EH (cell line): ENCODE results near the gene MAP2K5.
"Not testable (repeated sequence)": the region's sequence is repeated elsewhere in the genome, so short reads cannot be mapped to it uniquely, and the experiment has no call there.

Source experiments
- DNase-seq: peaks from one replicate; pipeline ENCODE4 v3.0.0-alpha.2; 2015; ENCODE audit warnings: low read depth

MAP2K5 gene

DNA sequence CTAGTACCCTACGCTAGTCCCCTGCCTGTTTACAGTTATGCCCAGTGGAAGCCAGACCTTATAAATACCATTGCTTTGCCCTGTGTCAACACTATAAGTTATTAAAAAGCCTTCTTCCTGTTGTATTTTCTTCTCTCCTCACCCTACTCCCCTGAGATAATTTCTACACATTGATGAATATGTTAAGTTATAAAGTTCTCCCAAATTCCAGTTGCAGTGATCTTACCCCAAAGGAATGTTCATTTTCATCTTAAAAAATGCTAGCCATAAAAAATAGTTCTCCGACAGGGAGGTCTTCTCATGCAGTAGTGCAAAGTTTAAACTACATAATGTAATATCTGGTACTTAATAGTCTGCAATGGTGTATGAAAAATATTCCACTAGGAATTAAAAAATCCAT, 58.6 kb downstream of the MAP2K5 start:
- peak; percentile 65 for DNase-seq

DNA sequence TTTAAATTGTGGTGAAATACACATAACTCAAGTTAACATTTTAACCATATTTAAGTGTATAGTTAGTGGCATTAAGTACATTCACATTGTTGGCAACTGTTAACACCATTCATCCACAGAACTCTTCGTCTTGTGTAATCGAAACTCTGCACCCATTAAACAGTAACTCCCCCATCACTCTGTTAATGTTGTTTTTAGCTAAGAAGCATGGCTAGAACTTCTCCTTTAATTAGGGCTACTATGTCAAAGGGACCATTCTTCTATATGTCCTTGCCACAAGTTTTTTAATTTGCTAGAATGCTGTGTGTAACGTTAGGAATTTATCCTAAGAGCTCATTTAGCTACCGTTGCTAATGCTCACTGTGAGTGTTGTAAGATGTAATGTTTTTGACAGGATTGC, 60.6 kb downstream of the MAP2K5 start:
- no peak for DNase-seq

DNA sequence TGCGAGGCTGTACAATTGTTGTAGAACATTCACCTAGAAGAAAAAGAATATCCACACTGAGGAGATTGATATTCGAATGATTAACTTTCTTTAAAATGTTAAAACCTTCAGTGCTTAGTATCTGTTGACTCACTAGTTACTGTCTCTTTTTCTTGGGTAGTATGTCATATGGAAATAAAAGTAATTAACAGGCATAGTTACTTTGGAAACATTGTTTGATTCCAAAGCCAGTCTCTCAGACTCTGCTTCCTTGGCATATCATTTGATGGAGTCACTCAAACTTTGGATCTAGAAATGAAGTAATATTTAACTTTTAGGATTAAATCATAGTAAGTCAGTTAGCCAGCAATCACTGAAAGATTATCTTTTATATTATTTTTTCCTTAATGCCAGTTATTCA, 63.4 kb downstream of the MAP2K5 start:
- DNase-seq, result no peak

GRCh38 chr15:67606742-67607141, 64.2 kb downstream of the MAP2K5 start:
- DNase-seq, result no peak

DNA sequence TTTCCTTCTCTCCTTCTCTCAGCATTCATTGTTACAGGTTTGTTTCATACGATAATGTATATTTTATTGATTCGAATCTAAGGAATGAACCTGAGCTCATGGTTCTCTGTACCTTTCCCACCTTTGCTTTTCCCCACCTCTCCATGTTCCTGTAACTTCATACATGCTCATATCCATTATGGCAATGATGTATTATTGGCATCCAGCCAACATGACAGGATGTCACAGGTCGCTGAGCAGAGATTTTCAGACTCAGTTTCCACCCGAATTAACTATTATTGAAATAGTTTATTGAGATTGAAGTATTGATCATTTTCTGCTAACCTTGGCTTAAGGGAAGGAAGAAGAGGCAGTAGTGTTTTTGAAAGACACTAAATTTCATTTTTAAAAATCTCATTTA, 64.8 kb downstream of the MAP2K5 start:
- no peak for DNase-seq

DNA sequence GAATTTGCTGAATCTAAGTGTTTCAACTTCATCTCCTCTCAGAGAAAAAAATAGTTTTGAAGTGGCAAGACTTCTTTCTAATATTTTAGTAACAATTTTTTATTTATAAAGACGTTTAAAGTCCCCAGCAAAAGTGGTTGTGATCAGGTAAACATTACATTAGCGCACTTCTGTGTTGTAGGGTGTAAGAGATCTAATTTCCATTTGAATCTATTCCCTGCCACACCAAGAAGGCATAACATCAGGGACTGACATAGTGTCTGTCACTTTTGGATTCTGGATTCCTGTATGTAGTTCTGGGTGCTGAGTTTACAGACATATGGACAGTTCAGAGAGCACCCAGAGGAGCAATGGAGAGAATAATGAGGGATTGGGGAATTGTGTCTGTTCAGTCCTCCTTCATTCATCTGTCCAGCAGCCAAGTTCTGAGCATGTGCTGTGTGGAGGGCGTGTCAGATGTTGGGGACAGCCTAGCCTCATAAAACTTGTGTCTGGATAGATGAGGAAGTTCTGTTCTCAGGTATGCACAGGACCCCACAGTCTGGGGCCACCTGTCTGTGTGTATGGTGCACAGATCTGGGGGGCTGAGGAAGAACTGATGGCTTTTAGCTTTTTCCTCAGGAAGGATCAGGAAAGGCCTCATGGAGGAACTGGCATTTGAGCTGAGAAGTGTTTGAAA, 65.6 kb downstream of the MAP2K5 start:
- no peak for DNase-seq

- DNase-seq, result no peak
These were observed 66.1 kb downstream of the MAP2K5 start for GRCh38 chr15:67608638-67608959.

DNA sequence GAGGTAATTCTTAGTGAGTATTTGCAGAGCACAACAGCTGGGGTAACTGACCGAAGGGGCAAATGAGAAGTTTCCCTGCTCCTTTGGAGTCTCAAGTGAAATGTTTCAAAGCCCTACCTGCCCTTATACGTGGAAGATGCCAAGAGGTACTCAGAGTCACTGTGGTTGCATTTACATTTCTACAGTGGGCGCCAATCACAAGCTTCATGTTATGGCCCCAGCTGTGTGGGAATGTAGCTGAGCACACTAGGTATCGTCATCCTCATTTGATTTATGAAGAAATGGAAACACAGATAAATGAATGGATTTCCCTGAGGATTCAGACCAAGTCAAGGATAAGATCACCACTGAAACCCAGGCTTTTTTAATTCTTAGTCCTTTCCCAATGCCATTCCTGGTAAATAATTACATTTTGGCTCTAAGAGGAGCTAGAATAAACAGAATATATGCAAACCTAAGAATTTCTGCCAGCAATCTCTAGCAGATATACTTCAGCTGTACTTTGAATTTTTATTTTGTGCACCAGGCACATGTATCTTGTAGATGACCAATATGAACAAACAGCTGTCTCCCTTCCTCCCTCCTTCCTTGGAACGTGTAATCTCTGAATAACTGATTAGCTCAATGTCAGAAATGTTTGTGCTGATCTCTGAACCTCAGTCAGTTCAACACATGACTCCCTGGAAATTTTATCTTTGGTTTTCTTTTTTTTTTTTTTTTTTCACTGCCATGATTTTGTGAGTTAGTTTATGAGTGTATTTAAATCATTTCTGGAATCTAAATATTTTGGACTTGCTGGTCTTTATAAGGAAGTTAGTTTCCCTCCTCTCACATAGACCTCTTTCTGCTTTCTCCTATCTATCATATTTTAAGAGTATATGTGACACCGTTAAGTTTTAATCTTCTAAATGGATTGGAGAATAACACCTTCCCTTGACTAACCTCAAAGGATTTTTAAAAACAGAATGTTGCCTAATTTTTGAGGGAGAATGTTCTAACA, 69.2 kb downstream of the MAP2K5 start:
- DNase-seq, result no peak

- DNase-seq, result no peak
These were observed 70.7 kb downstream of the MAP2K5 start for GRCh38 chr15:67613211-67613610.

DNA sequence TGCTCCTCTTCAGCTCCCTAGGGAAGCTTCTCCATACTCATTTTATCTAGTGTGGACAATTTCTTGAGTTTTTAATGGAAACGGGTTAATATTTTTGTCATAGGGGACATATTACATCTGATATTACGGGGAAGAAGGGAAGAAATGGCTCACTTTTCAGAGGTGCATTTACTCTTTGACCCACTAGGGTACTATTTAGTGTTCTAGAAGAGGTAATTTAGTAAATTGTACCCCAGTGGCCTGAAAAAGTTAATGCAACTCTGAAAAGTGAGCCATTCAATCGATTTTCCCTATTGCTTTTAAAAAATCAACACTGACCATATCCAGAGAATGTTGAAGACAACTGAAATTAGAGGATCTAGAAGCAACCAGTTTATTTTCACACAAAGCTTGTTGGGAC, 71.2 kb downstream of the MAP2K5 start:
- DNase-seq, result no peak

GRCh38 chr15:67615131-67615534, 72.6 kb downstream of the MAP2K5 start:
- DNase-seq, result not testable (repeated sequence)

- DNase-seq, result no peak
These were observed 75.8 kb downstream of the MAP2K5 start for GRCh38 chr15:67618297-67618696.

GRCh38 chr15:67622110-67622509, 79.6 kb downstream of the MAP2K5 start:
- DNase-seq, result no peak

GRCh38 chr15:67632261-67632660, 89.8 kb downstream of the MAP2K5 start:
- no peak for DNase-seq

DNA sequence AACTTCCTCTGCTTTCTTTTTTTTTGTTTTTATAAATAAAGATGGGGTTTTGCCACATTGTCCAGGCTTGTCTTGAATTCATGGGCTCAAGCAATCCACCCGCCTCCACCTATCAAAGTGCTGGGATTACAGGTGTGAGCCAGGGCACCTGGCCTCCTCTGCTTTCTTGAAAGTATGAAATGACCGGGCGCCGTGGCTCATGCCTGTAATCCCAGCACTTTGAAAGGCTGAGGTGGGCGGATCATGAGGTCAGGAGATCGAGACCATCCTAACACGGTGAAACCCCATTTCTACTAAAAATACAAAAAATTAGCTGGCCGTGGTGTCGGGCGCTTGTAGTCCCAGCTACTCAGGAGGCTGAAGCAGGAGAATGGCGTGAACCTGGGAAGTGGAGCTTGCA, 93.4 kb downstream of the MAP2K5 start:
- DNase-seq, result not testable (repeated sequence)

DNA sequence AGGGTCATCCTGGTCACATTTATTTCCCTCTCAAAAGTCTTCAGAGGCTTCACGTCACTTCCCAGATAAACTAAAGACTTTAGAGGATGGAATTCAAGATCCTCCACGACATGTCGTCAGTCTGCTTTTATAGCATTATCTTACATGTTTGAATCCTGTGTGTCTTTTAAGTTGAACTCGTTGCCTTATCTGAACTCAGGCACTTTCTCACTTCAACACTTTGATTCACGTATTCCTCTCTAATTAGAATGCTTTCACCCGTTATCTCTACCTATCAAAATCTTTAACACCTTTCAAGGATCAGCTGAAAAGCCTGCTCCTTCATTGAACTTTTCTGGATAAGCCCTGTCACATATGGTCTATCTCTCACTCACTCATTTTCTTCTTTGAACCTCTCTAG, 97.1 kb downstream of the MAP2K5 start:
- DNase-seq, result no peak

- no peak for DNase-seq
These were observed 99.0 kb downstream of the MAP2K5 start for GRCh38 chr15:67641453-67641852.

DNA sequence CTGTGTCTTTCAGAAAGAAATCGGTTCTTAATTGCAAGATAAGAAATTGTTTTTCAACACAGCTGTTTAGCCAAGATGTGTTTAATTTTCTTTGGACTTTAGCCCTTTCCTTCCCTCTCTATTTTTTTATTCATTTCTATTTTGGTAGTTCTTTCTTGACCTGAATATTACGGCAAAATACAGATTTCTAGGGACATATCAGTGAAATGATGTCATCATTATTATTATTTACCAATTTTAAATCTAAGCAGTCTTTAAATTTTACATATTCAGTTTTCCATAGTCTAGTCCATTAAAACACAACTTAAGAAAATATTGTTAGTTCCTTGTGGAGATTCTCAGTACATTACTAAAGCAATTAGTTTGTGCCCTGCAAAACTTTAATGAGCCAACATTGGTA, 104.3 kb downstream of the MAP2K5 start:
- no peak for DNase-seq

DNA sequence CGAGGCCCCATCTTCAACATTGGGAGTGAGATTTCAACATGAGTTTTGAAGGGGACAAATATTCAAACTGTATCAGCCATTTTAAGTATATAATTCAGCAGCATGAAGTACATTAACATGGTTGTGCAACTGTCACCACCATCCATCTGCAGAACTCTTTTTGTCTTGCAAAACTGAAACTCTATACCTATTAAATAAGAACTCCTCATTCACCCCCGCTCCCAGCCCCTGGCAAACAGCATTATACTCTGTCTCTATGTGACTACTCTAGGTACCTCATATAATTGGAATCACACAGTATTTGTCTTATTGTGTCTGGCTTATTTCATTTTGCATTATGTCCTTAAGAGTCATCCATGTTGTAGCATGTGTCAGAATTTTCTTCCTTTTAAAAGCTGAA, 110.1 kb downstream of the MAP2K5 start:
- no peak for DNase-seq

DNA sequence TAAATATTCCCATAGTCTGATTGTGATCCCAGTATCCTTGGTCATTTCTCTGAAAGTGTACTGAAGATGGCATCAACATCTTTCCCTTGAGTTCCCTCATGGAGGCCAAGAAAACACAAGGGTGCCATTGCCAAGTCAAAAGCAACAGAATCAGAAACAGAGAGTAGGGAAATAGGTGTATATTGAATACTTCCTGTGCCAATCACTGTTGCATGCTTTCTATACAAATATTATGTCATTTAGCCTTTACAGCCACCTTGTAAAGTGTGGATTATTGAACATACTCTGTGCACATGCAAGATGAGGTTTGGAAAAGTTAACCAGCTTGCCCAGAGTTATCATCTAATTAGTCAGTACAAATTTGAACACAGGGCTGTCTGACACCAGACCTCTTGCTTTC, 117.9 kb downstream of the MAP2K5 start:
- no peak for DNase-seq

DNA sequence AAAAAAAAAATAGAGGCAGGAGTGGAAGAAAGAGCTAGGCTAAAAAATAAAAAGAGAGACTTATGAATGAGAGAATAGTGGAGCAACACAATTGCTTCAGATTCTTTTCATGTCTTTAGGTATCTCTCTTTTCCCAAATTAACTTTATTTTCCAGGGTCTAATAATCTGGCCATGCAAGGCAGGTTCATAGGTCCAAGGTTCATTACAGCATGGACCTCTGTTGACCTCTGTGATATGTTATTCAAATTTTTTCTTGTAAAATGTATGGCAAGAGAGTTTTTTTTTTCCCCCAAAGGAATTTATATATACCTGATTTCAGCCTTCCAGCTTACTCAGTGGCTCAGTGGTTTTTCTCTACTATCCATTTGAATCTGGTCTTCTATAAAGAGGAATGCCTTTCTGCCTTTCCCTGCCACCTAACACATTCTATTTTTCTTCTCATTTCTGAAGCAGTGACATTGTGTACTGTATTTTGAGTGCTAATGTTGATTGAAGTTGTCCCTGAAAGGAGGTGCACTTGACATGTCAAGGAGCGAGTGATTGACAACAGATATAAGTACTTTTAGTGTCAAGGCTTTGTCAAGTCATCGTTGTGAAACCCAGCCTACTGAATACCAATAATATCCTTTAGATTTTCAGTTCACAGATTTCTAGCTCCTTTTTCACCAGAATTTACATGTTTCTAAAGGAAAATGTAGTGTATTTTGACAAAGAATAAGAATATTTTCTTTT, 118.5 kb downstream of the MAP2K5 start:
- no peak for DNase-seq

DNA sequence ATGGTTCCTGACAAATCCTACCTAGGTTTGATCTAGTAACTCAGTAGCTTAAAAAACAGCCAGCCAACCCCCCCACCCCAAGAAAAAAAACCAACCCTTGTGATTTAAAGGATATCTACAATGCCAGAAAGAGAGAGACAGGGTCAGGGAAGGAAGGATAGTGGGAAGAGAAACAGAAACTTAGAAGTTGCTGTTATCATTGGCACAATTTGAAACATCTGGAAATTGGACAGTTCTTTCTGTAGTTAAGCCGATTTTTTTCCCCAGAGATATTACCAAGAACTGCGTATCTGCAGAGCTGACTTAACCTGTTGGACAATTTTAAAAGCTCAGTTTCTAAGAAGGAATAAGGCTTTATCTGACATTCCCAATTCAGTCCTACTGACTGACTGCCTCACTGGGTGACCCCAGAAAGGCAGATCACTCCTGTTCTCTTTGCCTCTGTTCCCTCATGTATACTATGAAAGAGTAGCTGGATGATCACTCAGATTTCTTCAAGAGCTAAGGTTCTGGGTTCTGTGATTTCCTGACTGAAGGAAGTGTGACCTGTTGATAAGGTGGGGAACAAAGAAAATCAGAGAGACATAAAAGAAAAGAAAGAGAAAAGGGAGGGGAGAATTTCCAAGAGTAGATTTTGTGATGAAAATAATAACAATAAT, 128.3 kb downstream of the MAP2K5 start:
- no peak for DNase-seq
